ENCODE data around the gene PTPRG. TPM values are rescaled to one million over a fixed set of nuclear protein-coding genes. Genes with fewer than 3 reads are reported as not detected.

Gene PTPRG
- total RNA-seq, 1 experiment from 2014 or later: 0.73 TPM

GRCh38 chr3:62229211-62229610 lies 667.8 kb downstream of the PTPRG start:
- H3K4me3 ChIP-seq (ENCODE audit: low read length): no peak overlapping the region
- TF ChIP-seq EZH2 (IDR thresholded peaks at IDR 0.05; ENCODE audit: low read length, unreplicated experiment): no peak
- no peak for TF ChIP-seq CTCF (conservative IDR thresholded peaks at IDR 0.05; ENCODE audit: low read depth, low read length)
- no peak for TF ChIP-seq EZH2phosphoT487 (IDR thresholded peaks at IDR 0.05; ENCODE audit: borderline replicate concordance, low read length)
- H2AFZ ChIP-seq (ENCODE audit: low read length): no peak overlapping the region
- no peaks in the 10 kb centered on the region for H3K9me3 ChIP-seq (ENCODE audit: low read length)
- H3K27ac ChIP-seq (ENCODE audit: low read length): no peak overlapping the region
- no peaks in the 10 kb centered on the region for H3F3A ChIP-seq (ENCODE audit: low read length, unreplicated experiment)
- no peak for ATAC-seq
- intact Hi-C loops (cut with micrococcal nuclease): no loop called here
- H3K27me3 ChIP-seq (ENCODE audit: low read length): no peaks in the 10 kb centered on the region
- no peaks in the 10 kb centered on the region for H3K79me2 ChIP-seq (ENCODE audit: low read length)
- CTCF ChIA-PET: no interaction called here
- no peaks in the 10 kb centered on the region for H3K4me1 ChIP-seq (ENCODE audit: insufficient read depth, low read length)
- H3K9ac ChIP-seq (ENCODE audit: low read length): no peak overlapping the region
- no peaks in the 10 kb centered on the region for H3K36me3 ChIP-seq (ENCODE audit: low read depth, low read length)
- no peaks in the 10 kb centered on the region for H4K20me1 ChIP-seq (ENCODE audit: low read length)
- DNase-seq: no peak
- H3K9me2 ChIP-seq (replicated peaks; ENCODE audit: low read length): no peaks in the 10 kb centered on the region
- BruUV-seq (replicated peaks): no TSS peak
- H3K4me2 ChIP-seq (ENCODE audit: low read length): no peak overlapping the region
- POLR2A ChIA-PET (ENCODE audit: unreplicated experiment): interaction anchor here (0.6 kb wide), 1 partner anchor 9 kb away, joined by 3 read pairs; no protein-coding TSS in a partner anchor

GRCh38 chr3:62229908-62230307 lies 668.5 kb downstream of the PTPRG start:
- H2AFZ ChIP-seq (ENCODE audit: low read length): no peak overlapping the region
- ChIA-PET POLR2A (ENCODE audit: unreplicated experiment) (no interaction called here), CTCF (no interaction called here)
- no peaks in the 10 kb centered on the region for H3K9me3 ChIP-seq (ENCODE audit: low read length)
- intact Hi-C loops (cut with micrococcal nuclease): no loop called here
- no peaks in the 10 kb centered on the region for H3K36me3 ChIP-seq (ENCODE audit: low read depth, low read length)
- no TSS peak for BruUV-seq (replicated peaks)
- H3K4me1 ChIP-seq (ENCODE audit: insufficient read depth, low read length): no peaks in the 10 kb centered on the region
- H3K27ac ChIP-seq (ENCODE audit: low read length): no peak overlapping the region
- H3K9ac ChIP-seq (ENCODE audit: low read length): no peak overlapping the region
- H3K27me3 ChIP-seq (ENCODE audit: low read length): no peaks in the 10 kb centered on the region
- no peaks in the 10 kb centered on the region for H3F3A ChIP-seq (ENCODE audit: low read length, unreplicated experiment)
- ATAC-seq (no peak), DNase-seq (peak; percentile 8)
- H4K20me1 ChIP-seq (ENCODE audit: low read length): no peaks in the 10 kb centered on the region
- no peak overlapping the region for H3K4me3 ChIP-seq (ENCODE audit: low read length)
- no peak for TF ChIP-seq EZH2 (IDR thresholded peaks at IDR 0.05; ENCODE audit: low read length, unreplicated experiment)
- peak; percentile 38; the same call in 1 of the 2 replicates for TF ChIP-seq CTCF (conservative IDR thresholded peaks at IDR 0.05; ENCODE audit: low read depth, low read length)
- TF ChIP-seq EZH2phosphoT487 (IDR thresholded peaks at IDR 0.05; ENCODE audit: borderline replicate concordance, low read length): no peak
- H3K9me2 ChIP-seq (replicated peaks; ENCODE audit: low read length): no peaks in the 10 kb centered on the region
- H3K4me2 ChIP-seq (ENCODE audit: low read length): no peak overlapping the region
- no peaks in the 10 kb centered on the region for H3K79me2 ChIP-seq (ENCODE audit: low read length)

GRCh38 chr3:62233065-62233464 lies 671.7 kb downstream of the PTPRG start:
- no peak for ATAC-seq
- no TSS peak for BruUV-seq (replicated peaks)
- H3K36me3 ChIP-seq (ENCODE audit: low read depth, low read length): no peaks in the 10 kb centered on the region

More at GRCh38 chr3:62233065-62233464, 671.7 kb downstream of the PTPRG start:
- Histone ChIP-seq H3K27me3 (ENCODE audit: low read length) (no peaks in the 10 kb centered on the region), H3K79me2 (ENCODE audit: low read length) (no peaks in the 10 kb centered on the region), H3K4me1 (ENCODE audit: insufficient read depth, low read length) (no peaks in the 10 kb centered on the region), H3K9me3 (ENCODE audit: low read length) (no peaks in the 10 kb centered on the region), H3K9me2 (replicated peaks; ENCODE audit: low read length) (no peaks in the 10 kb centered on the region), H3F3A (ENCODE audit: low read length, unreplicated experiment) (no peaks in the 10 kb centered on the region), H3K4me3 (ENCODE audit: low read length) (no peak overlapping the region), H2AFZ (ENCODE audit: low read length) (no peak overlapping the region), H3K9ac (ENCODE audit: low read length) (no peak overlapping the region), H3K27ac (ENCODE audit: low read length) (no peak overlapping the region), H3K4me2 (ENCODE audit: low read length) (no peak overlapping the region), H4K20me1 (ENCODE audit: low read length) (no peaks in the 10 kb centered on the region)
- TF ChIP-seq EZH2 (IDR thresholded peaks at IDR 0.05; ENCODE audit: low read length, unreplicated experiment) (no peak), CTCF (conservative IDR thresholded peaks at IDR 0.05; ENCODE audit: low read depth, low read length) (no peak; the same call in 1 of the 2 replicates), EZH2phosphoT487 (IDR thresholded peaks at IDR 0.05; ENCODE audit: borderline replicate concordance, low read length) (no peak)
- ChIA-PET CTCF (no interaction called here), POLR2A (ENCODE audit: unreplicated experiment) (no interaction called here)
- DNase-seq: no peak
- intact Hi-C loops (cut with micrococcal nuclease): no loop called here

All from PC-3 (cell line).